Lower leg skin (tissue), 4 donors: Measurements from ENCODE around the gene TENM4. TPM values are rescaled to one million over a fixed set of nuclear protein-coding genes. Genes with fewer than 3 reads are reported as not detected.
A peak's percentile ranks its signal among the peaks of the same experiment; 100 is the strongest.

Source experiments
- DNase-seq, 2 donors: peaks; one replicate each; pipeline ENCODE4 v3.0.0-alpha.2; 2019; ENCODE audit warnings: low spot score in 2 of 2
- H3K4me3 ChIP-seq: fragments of 200-600 bp; sonication (generic); 2 replicates; pipeline ENCODE4 v1.5.1; 2017; ENCODE audit warnings: mild to moderate bottlenecking, low read depth; ENCODE audit not compliant: poor library complexity, severe bottlenecking
- POLR2A ChIP-seq, 2 donors: fragments of 450-650 bp; IDR thresholded peaks; one replicate each; pipeline ENCODE4 v1.6.1; 2016 to 2017; ENCODE audit warnings: antibody characterized with exemption in 2 of 2, mild to moderate bottlenecking in 1 of 2, moderate library complexity in 1 of 2
- WGBS, 2 donors: methylation state at CpG; one replicate each; pipeline ENCODE4 v1.1.5; 2018; 5-methylcytosine and 5-hydroxymethylcytosine counted together
- intact Hi-C: fragments of 100-400 bp; cut with DNase I; formaldehyde crosslinking; loops from one replicate; pipeline ENCODE4 v1.15.0; 2023; ENCODE audit warnings: low total_unique reads
- total RNA-seq, 4 donors: library from RNA; depleted of rRNA; stranded (reverse); fragments of >200 nt; gene quantifications; one replicate each; pipeline ENCODE4 v1.1.0, GENCODE V29; 2016
- TF ChIP-seq, protein P1 (sequence below), 3 donors: fragments of 450-650 bp; IDR thresholded peaks; one replicate each; pipeline ENCODE4 v1.5.1; 2016; ENCODE audit warnings: antibody characterized with exemption in 3 of 3, mild to moderate bottlenecking in 3 of 3, moderate library complexity in 2 of 3

TENM4 gene
- total RNA-seq: 10 to 100 TPM; 34.4 to 41.1 (median 36.6) TPM

DNA sequence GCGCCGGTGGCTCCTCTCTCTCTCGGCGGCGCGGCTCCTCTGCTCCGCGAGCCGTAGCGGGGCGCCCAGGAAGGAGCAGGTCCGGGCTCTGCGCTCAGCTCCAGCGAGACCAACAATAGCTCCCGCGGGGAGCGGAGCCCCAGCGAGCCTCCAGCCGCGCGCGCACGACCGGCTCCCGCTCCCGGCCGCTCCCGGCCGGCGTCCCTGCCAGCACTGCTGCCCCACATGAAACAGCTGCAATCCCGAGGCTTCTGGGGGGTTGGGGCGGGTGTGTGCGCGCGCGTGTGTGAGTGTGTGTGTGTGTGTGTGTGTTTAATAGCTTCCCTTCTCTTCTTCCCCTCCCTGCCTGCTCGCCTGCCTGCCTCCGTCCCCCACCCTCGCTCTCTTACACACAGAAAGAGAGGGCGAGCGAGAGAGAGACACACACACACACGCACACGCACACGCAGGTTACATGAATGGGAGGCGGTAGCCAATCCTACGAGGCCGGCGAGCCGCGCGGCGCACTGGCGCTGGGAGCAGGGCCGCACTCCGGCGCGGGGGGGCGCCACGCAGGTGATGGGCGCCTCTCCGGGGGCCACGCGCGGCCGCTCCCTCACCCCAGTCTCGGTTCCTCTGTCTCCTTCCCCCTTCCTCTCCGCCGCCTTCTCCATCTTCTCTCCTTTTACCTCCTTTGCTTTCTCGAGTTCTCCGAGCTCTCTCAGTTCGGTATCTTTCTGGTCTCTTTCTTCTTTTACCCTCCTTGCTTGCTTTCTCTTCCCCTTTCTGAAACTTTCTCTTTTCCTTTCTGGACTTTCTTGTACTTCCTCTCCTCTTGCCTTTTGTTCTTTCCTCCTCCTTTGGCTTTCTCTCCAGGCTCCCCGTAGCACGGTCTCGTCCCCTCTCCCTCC is at the start of gene TENM4:
TENM4 (minus strand) TSS at position 460 of the 890 bp plus-strand sequence. CDS start 371,086 bp downstream, outside the sequence.
- WGBS, 2 donors: 3% methylated on average over 35 to 56 of the region's 74 CpGs
- peak in 1 of 2 donors; percentile 89 for DNase-seq
- H3K4me3 ChIP-seq: peak within 1 kb of the TSS; percentile 36
- intact Hi-C loops: no loop called here
- TF ChIP-seq, protein P1, sequence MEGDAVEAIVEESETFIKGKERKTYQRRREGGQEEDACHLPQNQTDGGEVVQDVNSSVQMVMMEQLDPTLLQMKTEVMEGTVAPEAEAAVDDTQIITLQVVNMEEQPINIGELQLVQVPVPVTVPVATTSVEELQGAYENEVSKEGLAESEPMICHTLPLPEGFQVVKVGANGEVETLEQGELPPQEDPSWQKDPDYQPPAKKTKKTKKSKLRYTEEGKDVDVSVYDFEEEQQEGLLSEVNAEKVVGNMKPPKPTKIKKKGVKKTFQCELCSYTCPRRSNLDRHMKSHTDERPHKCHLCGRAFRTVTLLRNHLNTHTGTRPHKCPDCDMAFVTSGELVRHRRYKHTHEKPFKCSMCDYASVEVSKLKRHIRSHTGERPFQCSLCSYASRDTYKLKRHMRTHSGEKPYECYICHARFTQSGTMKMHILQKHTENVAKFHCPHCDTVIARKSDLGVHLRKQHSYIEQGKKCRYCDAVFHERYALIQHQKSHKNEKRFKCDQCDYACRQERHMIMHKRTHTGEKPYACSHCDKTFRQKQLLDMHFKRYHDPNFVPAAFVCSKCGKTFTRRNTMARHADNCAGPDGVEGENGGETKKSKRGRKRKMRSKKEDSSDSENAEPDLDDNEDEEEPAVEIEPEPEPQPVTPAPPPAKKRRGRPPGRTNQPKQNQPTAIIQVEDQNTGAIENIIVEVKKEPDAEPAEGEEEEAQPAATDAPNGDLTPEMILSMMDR (IDR thresholded peaks at IDR 0.05): no peak
- TF ChIP-seq POLR2A (IDR thresholded peaks at IDR 0.05): no peak

DNA sequence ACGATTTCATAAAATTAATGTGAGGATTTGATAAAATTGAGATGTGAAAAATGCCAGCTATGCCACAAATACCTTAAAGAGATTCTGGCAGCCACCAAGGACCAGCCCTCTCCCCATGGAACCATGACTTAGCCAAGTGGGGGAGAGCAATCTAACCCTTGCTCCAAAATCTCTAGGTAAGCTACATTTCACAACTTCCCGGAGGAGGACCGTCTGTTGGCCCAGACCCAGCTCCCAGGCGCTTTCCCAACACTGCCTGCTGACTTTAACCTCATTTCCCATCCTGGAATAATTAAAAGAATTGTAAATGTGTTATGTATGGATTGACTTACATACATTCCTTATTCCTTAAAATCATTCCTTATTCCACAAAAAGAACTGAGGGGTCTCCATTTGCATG is 47.5 kb upstream of the TENM4 start:
- H3K4me3 ChIP-seq: no peak overlapping the region
- TF ChIP-seq, protein P1 (IDR thresholded peaks at IDR 0.05): no peak
- no peak for TF ChIP-seq POLR2A (IDR thresholded peaks at IDR 0.05)
- intact Hi-C loops: no loop called here
- DNase-seq: no peak
- 53 to 64% methylated on average over 4 of the region's 4 CpGs for WGBS, 2 donors

DNA sequence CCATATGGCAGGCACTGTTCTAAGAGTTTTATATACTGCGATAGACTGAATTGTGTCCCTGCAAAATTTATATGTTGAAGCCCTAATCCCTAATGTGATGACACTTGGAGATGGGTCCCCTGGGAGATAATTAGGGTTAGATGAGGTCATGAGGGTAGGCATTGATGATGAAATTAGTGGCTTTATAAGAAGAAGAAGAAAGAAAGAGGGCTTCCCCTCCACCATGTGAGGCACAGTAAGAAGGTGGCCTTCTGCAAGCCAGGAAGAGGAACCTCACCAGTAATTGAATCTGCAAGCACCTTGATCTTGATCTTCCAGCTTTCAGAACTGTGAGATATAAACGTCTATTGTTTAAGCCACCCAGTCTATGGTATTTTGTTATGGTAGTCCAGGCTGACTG is 46.6 kb upstream of the TENM4 start:
- WGBS, 2 donors: 75 to 84% methylated on average over 2 of the region's 2 CpGs
- no peak for TF ChIP-seq POLR2A (IDR thresholded peaks at IDR 0.05)
- TF ChIP-seq, protein P1 (IDR thresholded peaks at IDR 0.05): no peak
- no peak overlapping the region for H3K4me3 ChIP-seq
- intact Hi-C loops: no loop called here
- DNase-seq: no peak

DNA sequence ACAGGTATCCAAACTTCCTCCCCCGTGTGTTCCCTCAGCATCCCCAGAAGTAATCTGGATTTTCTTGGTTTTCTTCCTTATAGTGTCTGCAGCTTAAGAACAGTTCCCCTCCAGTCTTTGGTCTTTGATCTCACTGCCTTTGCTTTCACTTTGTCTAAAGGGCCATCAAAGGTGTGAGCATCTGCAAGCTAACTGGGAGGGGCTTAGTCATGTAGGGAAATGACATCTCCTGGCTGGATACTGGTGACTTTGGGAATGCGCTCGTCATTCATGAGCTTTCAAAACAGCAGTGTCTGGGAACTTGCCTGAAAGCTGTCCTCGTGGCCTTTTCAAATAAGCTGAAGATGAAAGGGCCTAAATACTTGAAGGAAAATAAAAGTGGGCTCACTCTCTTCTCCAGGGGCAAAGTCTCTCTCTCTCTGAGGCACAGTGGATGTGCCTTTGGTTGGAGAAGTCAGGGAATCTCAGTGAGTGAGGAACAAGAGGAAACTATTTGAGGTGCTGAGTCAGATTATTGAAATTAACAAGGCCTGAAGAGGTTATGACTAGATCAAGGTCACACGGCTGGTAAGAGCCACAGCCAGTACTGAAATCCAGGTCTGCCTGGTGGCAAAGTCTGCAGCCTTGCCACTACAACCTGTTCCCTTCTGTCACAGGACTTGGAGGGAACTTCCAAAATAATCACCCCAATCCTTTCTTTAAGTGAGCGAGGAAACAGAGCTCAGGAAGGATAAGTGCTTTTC is 45.6 kb upstream of the TENM4 start:
- H3K4me3 ChIP-seq: no peak overlapping the region
- TF ChIP-seq, protein P1 (IDR thresholded peaks at IDR 0.05): no peak
- no peak for TF ChIP-seq POLR2A (IDR thresholded peaks at IDR 0.05)
- DNase-seq: no peak
- intact Hi-C loops: no loop called here
- WGBS, 2 donors: 68 to 69% methylated on average over 6 of the region's 6 CpGs

DNA sequence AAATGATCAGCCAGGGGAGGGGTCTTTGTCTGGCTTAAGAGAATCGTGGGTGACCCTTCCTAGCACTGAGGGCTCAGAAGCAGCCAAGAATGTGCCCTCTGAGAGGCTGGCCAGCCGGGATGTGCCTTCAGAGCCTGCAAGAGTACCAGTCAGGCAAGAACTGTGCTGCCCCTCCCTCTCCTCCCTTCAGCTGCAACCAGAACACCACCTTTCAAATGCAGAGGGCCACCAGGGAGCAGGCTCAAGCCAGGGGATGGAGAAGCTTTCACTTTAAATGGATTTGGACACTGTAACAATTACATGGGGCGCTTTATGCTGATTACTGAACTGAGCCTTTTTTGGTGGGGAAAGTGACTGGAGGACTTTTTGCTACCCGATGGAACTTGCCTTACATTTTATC is 44.9 kb upstream of the TENM4 start:
- H3K4me3 ChIP-seq: no peak overlapping the region
- 52 to 63% methylated on average over 4 of the region's 4 CpGs for WGBS, 2 donors
- TF ChIP-seq POLR2A (IDR thresholded peaks at IDR 0.05): no peak
- TF ChIP-seq, protein P1 (IDR thresholded peaks at IDR 0.05): no peak
- no peak for DNase-seq
- intact Hi-C loops: no loop called here
